Suprapubic skin (tissue), 4 donors: ENCODE data around the gene CNIH3. TPM values are rescaled to one million over a fixed set of nuclear protein-coding genes. Genes with fewer than 3 reads are reported as not detected.

ENCODE experiments used
- DNase-seq, 2 donors: peaks; one replicate each; pipeline ENCODE4 v3.0.0-alpha.2; 2019; ENCODE audit warnings: low spot score in 2 of 2
- H3K27ac ChIP-seq: fragments of 200-600 bp; sonication (generic); one replicate; pipeline ENCODE4 v1.5.1; 2019
- H3K27me3 ChIP-seq: fragments of 200-600 bp; sonication (generic); one replicate; pipeline ENCODE4 v1.5.1; 2019
- H3K36me3 ChIP-seq: fragments of 200-600 bp; sonication (generic); one replicate; pipeline ENCODE4 v1.5.1; 2019
- H3K4me1 ChIP-seq: fragments of 200-600 bp; sonication (generic); one replicate; pipeline ENCODE4 v1.5.1; 2019
- H3K4me3 ChIP-seq: fragments of 200-600 bp; sonication (generic); one replicate; pipeline ENCODE4 v1.5.1; 2019; ENCODE audit warnings: mild to moderate bottlenecking
- H3K9me3 ChIP-seq: fragments of 200-600 bp; sonication (generic); one replicate; pipeline ENCODE4 v1.5.1; 2019
- EP300 ChIP-seq: sonication (generic); formaldehyde crosslinking; IDR thresholded peaks from one replicate; pipeline ENCODE4 v1.6.1; 2017; ENCODE audit warnings: antibody characterized with exemption
- POLR2A ChIP-seq, 2 donors: fragments of 450-650 bp; IDR thresholded peaks; one replicate each; pipeline ENCODE4 v1.6.1; 2017; ENCODE audit warnings: antibody characterized with exemption in 2 of 2, mild to moderate bottlenecking in 2 of 2, moderate library complexity in 2 of 2
- POLR2AphosphoS5 ChIP-seq, 3 donors: sonication (generic); formaldehyde crosslinking; IDR thresholded peaks; one replicate each; pipeline ENCODE4 v1.6.1; 2017; ENCODE audit warnings: antibody characterized with exemption in 3 of 3
- WGBS: methylation state at CpG from one replicate; pipeline ENCODE4 v1.1.5; 2018; 5-methylcytosine and 5-hydroxymethylcytosine counted together
- total RNA-seq, 4 donors: library from RNA; depleted of rRNA; stranded (reverse); fragments of >200 nt; gene quantifications; one replicate each; pipeline ENCODE4 v1.1.0, GENCODE V29; 2016
- TF ChIP-seq, protein P1 (sequence below), 2 donors: fragments of 200-600 bp in 1 of 2; fragments of 450-650 bp in 1 of 2; sonication (generic) in 1 of 2; IDR thresholded peaks; one replicate each; pipeline ENCODE4 v1.5.1; 2016 to 2019; ENCODE audit warnings: antibody characterized with exemption in 2 of 2, mild to moderate bottlenecking in 1 of 2, moderate library complexity in 1 of 2

Gene CNIH3
- total RNA-seq, 4 donors from 2014 or later, result 0.57 to 6.7 (median 0.62) TPM; not detected in 1

DNA sequence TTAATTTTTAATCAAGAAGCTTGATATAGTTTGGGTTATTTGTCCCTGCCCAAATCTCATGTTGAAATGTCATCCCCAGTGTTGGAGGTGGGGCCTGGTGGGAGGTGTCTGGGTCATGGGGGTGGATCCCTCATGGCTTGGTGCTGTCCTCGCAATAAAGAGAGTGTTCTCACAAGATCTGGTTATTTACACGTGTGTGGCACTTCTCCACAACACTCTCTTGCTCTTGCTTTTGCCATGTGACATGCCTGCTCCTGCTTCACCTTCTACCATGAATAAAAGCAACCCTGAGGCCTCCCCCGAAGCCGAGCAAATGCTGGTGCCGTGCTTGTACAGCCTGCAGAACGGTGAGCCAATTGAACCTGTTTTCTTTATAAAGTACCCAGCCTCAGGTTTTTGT lies 2.6 kb upstream of the CNIH3 start:
- Histone ChIP-seq H3K4me1 (peaks cover 21% of the 10 kb centered on the region), H3K9me3 (no peaks in the 10 kb centered on the region), H3K36me3 (no peaks in the 10 kb centered on the region), H3K27me3 (peaks cover 34% of the 10 kb centered on the region), H3K4me3 (no peak overlapping the region), H3K27ac (no peak overlapping the region)
- 92% methylated on average over 6 of the region's 6 CpGs for WGBS
- no peak for DNase-seq
- TF ChIP-seq, protein P1, sequence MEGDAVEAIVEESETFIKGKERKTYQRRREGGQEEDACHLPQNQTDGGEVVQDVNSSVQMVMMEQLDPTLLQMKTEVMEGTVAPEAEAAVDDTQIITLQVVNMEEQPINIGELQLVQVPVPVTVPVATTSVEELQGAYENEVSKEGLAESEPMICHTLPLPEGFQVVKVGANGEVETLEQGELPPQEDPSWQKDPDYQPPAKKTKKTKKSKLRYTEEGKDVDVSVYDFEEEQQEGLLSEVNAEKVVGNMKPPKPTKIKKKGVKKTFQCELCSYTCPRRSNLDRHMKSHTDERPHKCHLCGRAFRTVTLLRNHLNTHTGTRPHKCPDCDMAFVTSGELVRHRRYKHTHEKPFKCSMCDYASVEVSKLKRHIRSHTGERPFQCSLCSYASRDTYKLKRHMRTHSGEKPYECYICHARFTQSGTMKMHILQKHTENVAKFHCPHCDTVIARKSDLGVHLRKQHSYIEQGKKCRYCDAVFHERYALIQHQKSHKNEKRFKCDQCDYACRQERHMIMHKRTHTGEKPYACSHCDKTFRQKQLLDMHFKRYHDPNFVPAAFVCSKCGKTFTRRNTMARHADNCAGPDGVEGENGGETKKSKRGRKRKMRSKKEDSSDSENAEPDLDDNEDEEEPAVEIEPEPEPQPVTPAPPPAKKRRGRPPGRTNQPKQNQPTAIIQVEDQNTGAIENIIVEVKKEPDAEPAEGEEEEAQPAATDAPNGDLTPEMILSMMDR (IDR thresholded peaks at IDR 0.05), result no peak
- TF ChIP-seq EP300, result no peak

DNA sequence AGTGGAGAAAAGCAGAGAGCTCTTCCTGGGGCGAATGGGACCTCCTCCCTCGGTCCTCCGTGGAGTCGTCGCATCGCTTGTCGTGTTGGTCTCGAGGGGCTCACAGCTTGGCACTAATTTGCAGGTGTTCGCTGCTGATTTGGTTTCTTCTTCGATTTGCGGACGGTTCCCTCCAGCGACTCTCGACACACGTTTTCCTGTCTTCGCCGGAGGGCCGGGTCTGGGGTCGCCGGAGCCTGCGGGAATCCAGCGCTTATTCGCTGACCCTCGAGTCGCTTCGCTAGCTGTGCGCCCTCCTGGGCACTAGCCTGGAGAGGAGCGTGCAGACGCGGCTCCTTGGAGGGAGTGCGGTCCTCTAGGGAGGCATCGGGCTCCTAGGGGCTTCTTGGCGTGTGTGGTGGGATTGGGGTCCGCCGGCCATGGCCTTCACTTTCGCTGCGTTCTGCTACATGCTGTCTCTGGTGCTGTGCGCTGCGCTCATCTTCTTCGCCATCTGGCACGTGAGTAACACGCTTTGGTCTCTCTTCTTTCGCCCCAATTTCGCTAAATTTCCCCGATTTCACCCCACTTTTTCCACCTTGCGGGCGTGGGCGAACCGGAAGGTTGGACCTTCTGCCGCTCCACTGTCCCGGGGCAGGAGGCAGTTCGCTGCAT lies 766 bp downstream of the CNIH3 start:
- no peak for DNase-seq
- peak overlapping the region; percentile 64 for H3K4me3 ChIP-seq
- H3K27me3 ChIP-seq, result peaks cover 50% of the 10 kb centered on the region
- no peaks in the 10 kb centered on the region for H3K9me3 ChIP-seq
- H3K27ac ChIP-seq, result no peak overlapping the region
- H3K36me3 ChIP-seq, result no peaks in the 10 kb centered on the region
- peaks cover 21% of the 10 kb centered on the region for H3K4me1 ChIP-seq
- TF ChIP-seq EP300, result no peak
- TF ChIP-seq, protein P1 (IDR thresholded peaks at IDR 0.05), result no peak
- no peak for TF ChIP-seq POLR2AphosphoS5 (IDR thresholded peaks at IDR 0.05)
- no peak for TF ChIP-seq POLR2A (IDR thresholded peaks at IDR 0.05)
- under 1% methylated on average over 22 of the region's 52 CpGs for WGBS

DNA sequence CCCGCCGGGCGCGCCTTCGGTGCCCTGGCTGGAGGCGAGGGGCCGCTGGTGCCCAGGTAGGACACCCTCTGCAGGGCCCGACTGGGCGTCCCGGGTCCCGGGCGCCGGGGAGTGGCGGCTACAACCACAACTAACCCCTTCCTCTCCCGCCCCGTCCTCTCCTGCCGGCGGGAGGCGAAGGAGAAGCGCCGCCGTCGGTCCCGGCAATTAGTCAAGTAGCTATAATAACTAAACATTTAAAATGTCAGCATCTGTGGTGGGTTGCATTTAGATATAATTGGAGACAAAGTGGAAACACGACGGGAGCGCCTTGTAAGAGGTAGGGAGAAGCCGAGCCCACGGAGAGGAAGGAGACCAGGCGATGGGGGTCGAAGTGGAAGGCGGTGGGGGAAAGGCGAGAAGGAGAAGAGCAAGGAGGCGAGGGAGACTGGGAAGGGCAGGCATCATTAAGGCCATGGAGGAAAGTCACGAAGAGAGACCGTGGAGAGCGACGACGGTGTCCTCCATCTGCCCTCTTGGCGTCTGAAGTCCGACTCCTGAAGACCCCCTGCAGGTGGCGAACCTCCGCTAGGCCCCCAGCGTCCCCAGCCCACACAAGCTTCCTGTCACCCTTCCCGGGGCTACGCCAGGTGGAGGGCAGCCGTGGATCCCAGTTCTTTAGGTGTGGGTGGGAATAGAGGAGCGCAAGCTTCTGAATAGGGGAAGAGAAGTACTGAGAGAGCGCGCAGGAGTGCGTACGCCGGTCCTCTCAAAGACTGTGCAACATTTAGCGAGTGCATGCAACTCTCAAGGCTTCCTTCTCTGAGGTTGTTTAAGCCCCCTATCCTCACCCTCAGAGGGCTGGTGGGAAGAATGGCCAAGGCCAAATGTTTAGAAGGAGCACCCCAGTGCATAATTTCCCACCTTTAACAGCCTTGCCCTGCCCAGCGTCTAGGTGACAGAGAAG lies 1.6 kb downstream of the CNIH3 start:
- Histone ChIP-seq H3K4me3 (peak overlapping the region; percentile 64), H3K27ac (no peak overlapping the region), H3K27me3 (peaks cover 50% of the 10 kb centered on the region), H3K4me1 (peaks cover 21% of the 10 kb centered on the region), H3K9me3 (no peaks in the 10 kb centered on the region), H3K36me3 (no peaks in the 10 kb centered on the region)
- TF ChIP-seq POLR2AphosphoS5 (IDR thresholded peaks at IDR 0.05) (no peak), POLR2A (IDR thresholded peaks at IDR 0.05) (no peak), EP300 (no peak)
- TF ChIP-seq, protein P1 (IDR thresholded peaks at IDR 0.05), result no peak
- no peak for DNase-seq
- WGBS, result 7% methylated on average over 53 of the region's 55 CpGs

DNA sequence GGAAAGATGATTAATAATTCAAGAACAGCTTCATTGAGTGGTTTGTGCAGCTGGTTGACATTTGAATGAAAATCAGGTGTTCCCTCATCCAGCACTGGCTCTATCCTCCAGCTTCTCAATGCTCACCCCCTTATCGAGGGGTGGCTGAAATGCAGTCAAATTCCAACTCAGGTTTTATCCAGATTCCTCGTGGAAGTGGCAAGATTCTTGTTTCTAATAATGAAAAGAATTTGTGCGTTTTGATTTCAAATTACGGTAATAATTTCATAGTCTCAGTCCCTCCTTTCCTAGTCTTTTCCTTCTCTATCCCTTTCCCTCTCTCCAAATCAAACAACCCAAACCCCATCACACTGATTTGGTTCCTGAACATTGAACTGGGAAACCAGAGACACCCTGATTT lies 3.1 kb downstream of the CNIH3 start:
- Histone ChIP-seq H3K27ac (no peak overlapping the region), H3K36me3 (no peaks in the 10 kb centered on the region), H3K4me1 (peaks cover 21% of the 10 kb centered on the region), H3K4me3 (no peak overlapping the region), H3K9me3 (no peaks in the 10 kb centered on the region), H3K27me3 (peaks cover 50% of the 10 kb centered on the region)
- TF ChIP-seq EP300 (no peak), POLR2AphosphoS5 (IDR thresholded peaks at IDR 0.05) (no peak), POLR2A (IDR thresholded peaks at IDR 0.05) (no peak)
- TF ChIP-seq, protein P1 (IDR thresholded peaks at IDR 0.05), result no peak
- DNase-seq, result no peak
- WGBS, result 71% methylated on average over 4 of the region's 4 CpGs

DNA sequence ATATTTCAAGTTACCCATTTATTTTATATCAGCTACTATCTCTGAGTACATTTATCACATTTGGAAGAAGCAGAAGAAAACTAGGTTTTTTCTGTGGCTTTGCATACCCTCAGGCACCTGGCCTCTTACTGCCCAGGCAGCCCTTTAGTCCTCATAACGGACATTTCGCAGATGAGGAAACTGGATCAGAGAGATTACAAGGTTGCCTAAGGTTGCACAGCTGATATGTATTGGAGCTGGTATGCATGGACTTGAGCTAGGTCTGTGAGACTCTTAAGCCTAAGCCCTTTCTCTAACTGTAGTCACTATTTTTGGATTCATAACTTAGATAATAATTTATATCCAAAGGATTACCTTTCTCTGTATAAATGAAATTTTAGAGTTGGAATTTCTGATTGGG lies 4.0 kb downstream of the CNIH3 start:
- H3K27me3 ChIP-seq, result peaks cover 48% of the 10 kb centered on the region
- peaks cover 21% of the 10 kb centered on the region for H3K4me1 ChIP-seq
- no peak overlapping the region for H3K4me3 ChIP-seq
- no peaks in the 10 kb centered on the region for H3K9me3 ChIP-seq
- H3K36me3 ChIP-seq, result no peaks in the 10 kb centered on the region
- DNase-seq, result no peak
- TF ChIP-seq EP300 (no peak), POLR2A (IDR thresholded peaks at IDR 0.05) (no peak), POLR2AphosphoS5 (IDR thresholded peaks at IDR 0.05) (no peak)
- no peak overlapping the region for H3K27ac ChIP-seq
- 63% methylated on average over 2 of the region's 2 CpGs for WGBS
